Muscle layer of colon (tissue), 2 donors: ENCODE data around the gene LRRC23.

ENCODE experiments used
- H3K27ac ChIP-seq: one replicate; pipeline ENCODE4 v1.7.0; 2013; ENCODE audit warnings: low read depth, mild to moderate bottlenecking, low read length, moderate library complexity
- H3K27me3 ChIP-seq, 2 donors: one replicate each; pipeline ENCODE4 v1.7.0; 2013; ENCODE audit warnings: low read length in 2 of 2, mild to moderate bottlenecking in 2 of 2; ENCODE audit not compliant: insufficient read depth in 2 of 2, control insufficient read depth in 1 of 2
- H3K36me3 ChIP-seq: one replicate; pipeline ENCODE4 v1.7.0; 2013; ENCODE audit warnings: mild to moderate bottlenecking, low read length; ENCODE audit not compliant: insufficient read depth
- H3K4me1 ChIP-seq: one replicate; pipeline ENCODE4 v1.7.0; 2013; ENCODE audit warnings: mild to moderate bottlenecking, low read length; ENCODE audit not compliant: insufficient read depth
- H3K4me3 ChIP-seq, 2 donors: one replicate each; pipeline ENCODE4 v1.7.0; 2013; ENCODE audit warnings: low read length in 2 of 2, low read depth in 1 of 2, mild to moderate bottlenecking in 1 of 2, moderate library complexity in 1 of 2
- H3K9ac ChIP-seq: one replicate; pipeline ENCODE4 v1.7.0; 2013; ENCODE audit warnings: low read length
- H3K9me3 ChIP-seq: one replicate; pipeline ENCODE4 v1.7.0; 2013; ENCODE audit warnings: mild to moderate bottlenecking, low read length
- donor health status: abdominal sarcoma.
- donor health status: Adenocarcinoma of cecum.

The LRRC23 gene

DNA sequence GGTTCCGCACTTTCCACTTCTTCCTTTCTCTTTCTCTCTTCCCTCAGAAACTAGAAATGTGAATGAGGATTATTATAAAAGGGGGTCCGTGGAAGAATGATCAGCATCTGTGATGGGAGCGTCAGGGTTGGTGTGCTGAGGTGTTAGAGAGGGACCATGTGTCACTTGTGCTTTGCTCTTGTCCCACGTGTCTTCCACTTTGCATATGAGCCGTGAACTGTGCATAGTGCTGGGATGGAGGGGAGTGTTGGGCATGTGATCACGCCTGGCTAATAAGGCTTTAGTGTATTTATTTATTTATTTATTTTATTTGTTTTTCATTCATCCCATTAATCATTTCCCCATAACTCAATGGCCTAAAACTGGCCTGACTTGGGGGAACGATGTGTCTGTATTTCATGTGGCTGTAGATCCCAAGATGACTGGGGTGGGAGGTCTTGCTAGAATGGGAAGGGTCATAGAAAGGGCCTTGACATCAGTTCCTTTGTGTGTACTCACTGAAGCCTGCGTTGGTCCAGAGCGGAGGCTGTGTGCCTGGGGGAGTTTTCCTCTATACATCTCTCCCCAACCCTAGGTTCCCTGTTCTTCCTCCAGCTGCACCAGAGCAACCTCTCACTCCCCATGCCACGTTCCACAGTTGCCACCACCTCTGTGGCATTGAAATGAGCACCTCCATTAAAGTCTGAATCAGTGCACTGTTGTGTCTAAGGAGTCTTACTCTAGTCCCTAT lies 18.5 kb downstream of the LRRC23 start:
- Histone ChIP-seq H3K4me3 (no peak overlapping the region), H3K36me3 (no peaks in the 10 kb centered on the region), H3K9me3 (no peaks in the 10 kb centered on the region), H3K4me1 (peaks cover 29% of the 10 kb centered on the region), H3K27ac (no peak overlapping the region), H3K27me3 (no peaks in the 10 kb centered on the region), H3K9ac (no peak overlapping the region)

DNA sequence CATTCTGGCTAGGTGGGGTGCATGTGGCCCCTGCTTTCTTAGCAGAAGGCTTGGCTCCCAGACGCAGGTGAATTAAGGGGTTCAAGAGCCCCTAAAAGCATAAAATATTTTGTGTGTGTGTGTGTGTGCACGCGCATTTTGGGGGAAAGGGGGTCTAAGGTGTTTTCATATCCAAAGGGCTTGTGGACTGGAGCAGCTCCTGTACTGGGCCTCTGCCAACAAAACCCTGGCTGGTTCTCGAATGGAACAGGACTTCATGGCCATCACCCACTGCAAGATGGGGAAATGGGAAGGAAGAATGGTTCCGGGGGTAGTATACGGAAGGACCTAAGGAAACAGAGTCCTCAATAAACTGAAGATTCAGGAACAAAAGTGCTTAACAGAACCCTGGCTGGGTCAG lies 19.2 kb downstream of the LRRC23 start:
- Histone ChIP-seq H3K36me3 (no peaks in the 10 kb centered on the region), H3K27ac (peak overlapping the region; percentile 94), H3K27me3 (no peaks in the 10 kb centered on the region), H3K9ac (peak overlapping the region; percentile 96), H3K9me3 (no peaks in the 10 kb centered on the region), H3K4me1 (peaks cover 29% of the 10 kb centered on the region), H3K4me3 (peak overlapping the region in 1 of 2 donors; percentile 67)

DNA sequence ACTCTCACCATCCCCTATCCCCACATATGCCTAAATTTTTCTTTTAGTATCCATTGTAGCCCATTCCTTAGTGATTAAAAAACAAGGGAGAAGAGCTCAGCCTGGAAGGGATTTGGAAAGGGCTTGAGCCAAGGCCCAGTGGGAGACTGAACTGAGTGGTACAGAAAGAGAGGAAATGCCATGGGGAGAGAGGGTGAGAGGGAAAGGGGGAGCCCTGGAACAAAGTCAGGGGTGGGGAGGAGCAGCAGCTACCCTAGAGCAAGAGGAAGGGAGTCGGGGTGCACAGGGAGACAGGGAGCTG lies 20.6 kb downstream of the LRRC23 start:
- H3K27ac ChIP-seq, result peak overlapping the region; percentile 94
- no peaks in the 10 kb centered on the region for H3K9me3 ChIP-seq
- H3K4me1 ChIP-seq, result peaks cover 40% of the 10 kb centered on the region
- peaks cover 5% of the 10 kb centered on the region for H3K36me3 ChIP-seq
- no peaks in the 10 kb centered on the region for H3K27me3 ChIP-seq
- peak overlapping the region; percentile 6 to 67 for H3K4me3 ChIP-seq
- H3K9ac ChIP-seq, result peak overlapping the region; percentile 96

DNA sequence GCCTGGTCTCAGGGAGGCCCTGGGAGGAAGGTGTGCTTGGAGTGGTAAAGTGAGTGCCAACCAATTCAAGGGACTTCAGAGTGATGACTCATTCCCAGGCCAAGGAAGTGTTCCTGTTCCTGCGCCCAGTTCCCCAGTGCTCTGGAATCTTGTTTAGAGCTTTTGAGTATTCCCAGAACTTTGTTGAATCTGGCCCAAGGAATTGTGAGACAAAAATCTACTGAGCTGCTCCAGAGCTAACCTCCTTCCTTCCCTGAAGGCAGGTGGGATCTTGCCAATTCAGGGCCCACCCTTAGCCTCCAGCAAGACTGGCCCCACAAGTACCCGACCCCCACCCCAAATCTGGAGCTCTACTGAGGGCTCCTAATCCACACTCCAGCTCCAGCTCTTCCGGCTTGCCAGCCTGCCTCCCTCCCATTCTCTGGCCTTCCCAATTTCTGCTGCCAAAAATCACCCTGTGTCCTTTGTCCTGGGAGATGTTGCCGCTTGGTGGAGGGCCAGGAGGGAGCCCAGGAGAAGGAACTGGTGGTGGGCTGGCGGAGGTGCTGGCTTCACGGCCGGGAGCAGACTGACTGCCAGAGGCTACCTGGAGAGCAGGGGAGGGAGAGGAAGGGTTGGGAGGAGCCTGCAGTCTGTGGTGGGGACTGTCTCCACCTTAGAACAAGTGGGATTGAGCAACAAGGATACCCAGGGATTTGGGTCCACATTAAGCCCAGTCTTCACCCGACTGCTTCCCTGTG lies 21.1 kb downstream of the LRRC23 start:
- H3K4me3 ChIP-seq, result peak overlapping the region; percentile 1 to 67
- H3K9ac ChIP-seq, result peak overlapping the region; percentile 96
- H3K4me1 ChIP-seq, result peaks cover 43% of the 10 kb centered on the region
- peak overlapping the region; percentile 94 for H3K27ac ChIP-seq
- H3K27me3 ChIP-seq, result no peaks in the 10 kb centered on the region
- no peaks in the 10 kb centered on the region for H3K9me3 ChIP-seq
- peaks cover 5% of the 10 kb centered on the region for H3K36me3 ChIP-seq

DNA sequence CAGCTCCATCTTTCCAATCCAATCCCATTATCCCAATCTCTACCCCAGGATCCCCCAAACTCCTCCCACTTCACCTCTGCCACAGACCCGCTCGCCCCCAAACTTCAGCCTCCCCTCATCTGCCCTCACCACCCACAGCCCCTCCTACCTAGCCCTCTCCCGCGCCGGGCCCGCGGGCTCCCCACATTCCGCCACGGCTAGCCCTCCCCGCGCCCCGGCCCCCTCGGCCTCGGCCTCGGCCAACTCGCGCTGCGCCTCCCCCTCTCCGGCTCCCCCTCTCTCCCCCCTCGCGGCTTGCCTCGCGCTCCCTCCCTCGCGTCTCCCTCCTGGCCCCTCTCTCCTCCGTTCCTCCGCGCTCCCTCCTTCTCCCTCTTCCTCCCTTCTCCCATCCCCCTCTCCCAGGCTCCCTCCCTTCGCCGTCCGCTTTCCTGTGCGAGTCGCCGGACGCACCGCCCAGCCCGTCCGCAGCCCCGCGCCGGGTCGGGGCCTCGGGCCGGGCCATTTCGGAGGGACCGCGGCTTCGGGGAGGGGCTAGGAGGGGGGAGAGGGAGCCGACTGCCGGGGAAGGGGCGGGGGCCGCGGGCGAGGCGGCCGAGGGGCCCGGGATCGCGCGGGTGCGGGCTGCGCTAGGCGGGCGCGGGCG lies 22.9 kb downstream of the LRRC23 start, which contains the start of gene ATN1:
ATN1 (plus strand) TSS at position 581 of the 643 bp plus-strand sequence. CDS start 6,043 bp downstream, outside the sequence.
- Histone ChIP-seq H3K4me1 (peaks cover 55% of the 10 kb centered on the region), H3K27ac (peak within 1 kb of the TSS; percentile 97), H3K36me3 (peaks cover 8% of the 10 kb centered on the region), H3K9ac (peak within 1 kb of the TSS; percentile 99), H3K9me3 (no peaks in the 10 kb centered on the region), H3K4me3 (peak within 1 kb of the TSS; percentile 86 to 95), H3K27me3 (no peaks in the 10 kb centered on the region)

DNA sequence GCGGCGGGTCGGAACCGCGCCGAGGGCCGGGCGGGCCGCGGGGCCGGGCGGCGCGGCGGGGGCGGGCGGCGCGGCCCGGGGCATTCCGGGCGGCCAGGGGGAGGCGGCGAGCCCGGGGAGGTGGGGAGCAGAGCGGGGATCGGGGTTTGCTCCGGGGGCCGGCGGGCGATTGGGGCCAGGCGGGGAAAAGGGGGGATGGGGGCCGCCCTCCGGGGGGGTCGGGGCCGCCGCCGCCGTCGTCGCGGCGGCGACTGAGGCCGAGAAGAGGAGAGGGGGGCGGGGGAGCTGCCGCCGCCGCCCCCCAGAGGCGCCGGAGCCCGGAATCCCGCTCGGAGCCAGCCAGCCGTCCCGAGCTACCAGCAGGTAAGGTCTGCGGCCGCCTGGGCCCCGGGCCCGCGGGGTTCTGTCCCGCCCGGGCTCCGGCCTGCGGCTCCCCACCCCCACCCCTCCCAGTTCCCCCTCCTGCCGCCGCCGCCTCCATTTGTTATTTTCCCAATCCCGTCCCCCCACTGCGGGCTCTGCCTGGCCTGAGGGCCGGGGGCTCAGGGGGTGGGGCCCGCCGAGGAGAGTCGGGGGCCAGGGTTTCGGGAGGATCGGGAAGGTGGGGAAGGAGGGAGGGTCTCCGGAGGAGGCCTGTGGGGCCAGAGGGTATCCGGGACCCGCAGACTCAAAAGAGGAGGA lies 23.5 kb downstream of the LRRC23 start:
- H3K27me3 ChIP-seq, result no peaks in the 10 kb centered on the region
- H3K9ac ChIP-seq, result peak overlapping the region; percentile 99
- peaks cover 8% of the 10 kb centered on the region for H3K36me3 ChIP-seq
- H3K4me3 ChIP-seq, result peak overlapping the region; percentile 86 to 95
- peak overlapping the region; percentile 97 for H3K27ac ChIP-seq
- H3K4me1 ChIP-seq, result peaks cover 58% of the 10 kb centered on the region
- no peaks in the 10 kb centered on the region for H3K9me3 ChIP-seq

DNA sequence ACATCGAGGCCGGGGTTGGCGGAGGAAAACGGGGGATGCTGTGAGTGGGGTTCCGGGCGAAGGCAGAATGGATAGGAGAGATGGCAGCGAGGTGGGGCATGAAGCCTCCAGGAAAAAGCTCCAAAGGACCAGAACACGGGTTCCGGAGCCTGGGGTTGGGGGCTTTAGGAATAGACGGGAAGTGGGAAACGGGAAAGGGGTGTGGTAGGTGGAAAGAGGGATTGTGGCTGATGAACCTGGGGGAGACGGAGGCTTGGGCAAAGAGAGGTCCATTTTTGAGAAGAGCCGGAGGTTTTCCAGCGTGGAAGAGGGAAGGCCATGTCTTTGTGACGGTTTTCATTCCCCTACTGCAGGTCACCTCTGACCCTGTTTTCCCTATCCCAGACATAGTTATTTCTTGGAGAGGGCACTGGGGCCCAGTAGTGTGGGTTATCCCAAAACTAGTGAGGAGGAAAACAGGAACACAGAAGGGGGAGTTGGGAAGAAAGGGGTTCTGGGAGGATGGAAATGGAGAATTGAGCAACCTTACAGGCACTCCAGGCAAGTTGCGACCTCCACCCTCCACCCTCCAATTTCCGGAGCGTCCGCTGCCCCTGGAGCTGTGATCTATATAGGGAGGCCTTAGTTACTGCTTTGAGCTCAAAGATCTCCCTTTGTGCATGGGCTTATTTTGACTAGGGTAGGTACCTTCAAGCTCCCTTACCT lies 24.2 kb downstream of the LRRC23 start:
- Histone ChIP-seq H3K9me3 (no peaks in the 10 kb centered on the region), H3K4me1 (peaks cover 62% of the 10 kb centered on the region), H3K9ac (peak overlapping the region; percentile 99), H3K27ac (peak overlapping the region; percentile 97), H3K27me3 (no peaks in the 10 kb centered on the region), H3K36me3 (peaks cover 13% of the 10 kb centered on the region), H3K4me3 (peak overlapping the region; percentile 86 to 95)

DNA sequence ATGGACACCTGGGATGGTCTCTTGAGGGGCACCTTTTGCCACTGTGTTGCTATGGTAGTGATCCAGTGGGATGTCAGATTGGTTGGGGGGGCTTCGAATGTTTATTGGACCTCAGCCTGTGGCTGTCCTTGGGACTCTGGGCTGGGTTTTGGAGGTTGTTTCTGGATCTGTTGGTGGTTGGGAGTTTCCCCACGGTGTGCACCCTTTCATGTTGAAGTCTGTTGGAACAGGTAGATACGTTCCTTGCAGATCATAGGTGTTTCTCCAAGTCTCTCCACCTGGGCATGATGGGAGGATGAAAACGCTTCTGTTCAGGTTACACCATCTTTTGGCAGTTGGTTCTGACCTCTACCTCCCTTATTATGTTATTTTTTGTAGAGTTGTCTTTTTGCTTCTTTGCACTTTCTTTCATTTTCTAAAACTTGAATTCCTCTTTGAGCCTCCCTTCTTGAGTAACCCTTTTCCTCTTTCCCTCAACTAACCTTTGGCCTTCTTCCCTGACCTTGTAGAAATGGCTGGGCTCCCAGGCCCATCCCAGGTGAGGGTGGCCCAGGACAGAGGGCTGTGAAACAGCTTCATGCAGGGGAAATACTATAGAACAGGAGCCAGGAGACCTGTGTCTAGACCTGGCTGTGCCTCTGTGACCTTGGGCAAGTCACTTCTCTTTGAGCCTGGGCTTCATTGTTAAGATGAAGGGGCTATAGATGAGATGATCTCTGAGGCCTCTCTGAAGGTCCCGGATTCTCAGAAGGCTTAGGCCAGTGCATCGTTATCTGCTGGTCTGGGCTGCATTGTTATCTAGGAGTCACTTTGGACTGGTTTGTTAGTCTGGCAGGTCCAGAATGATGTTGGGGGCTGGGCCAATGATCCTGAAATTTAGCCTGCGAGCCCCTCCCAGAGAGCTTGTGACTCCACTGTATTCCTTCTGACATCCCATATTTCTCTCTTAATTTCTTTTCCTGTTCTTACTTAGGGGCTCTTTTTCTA lies 25.1 kb downstream of the LRRC23 start:
- peaks cover 61% of the 10 kb centered on the region for H3K4me1 ChIP-seq
- H3K9ac ChIP-seq, result peak overlapping the region; percentile 99
- peak overlapping the region; percentile 97 for H3K27ac ChIP-seq
- H3K36me3 ChIP-seq, result peaks cover 18% of the 10 kb centered on the region
- no peaks in the 10 kb centered on the region for H3K27me3 ChIP-seq
- H3K4me3 ChIP-seq, result peak overlapping the region; percentile 86 to 95
- H3K9me3 ChIP-seq, result no peaks in the 10 kb centered on the region

DNA sequence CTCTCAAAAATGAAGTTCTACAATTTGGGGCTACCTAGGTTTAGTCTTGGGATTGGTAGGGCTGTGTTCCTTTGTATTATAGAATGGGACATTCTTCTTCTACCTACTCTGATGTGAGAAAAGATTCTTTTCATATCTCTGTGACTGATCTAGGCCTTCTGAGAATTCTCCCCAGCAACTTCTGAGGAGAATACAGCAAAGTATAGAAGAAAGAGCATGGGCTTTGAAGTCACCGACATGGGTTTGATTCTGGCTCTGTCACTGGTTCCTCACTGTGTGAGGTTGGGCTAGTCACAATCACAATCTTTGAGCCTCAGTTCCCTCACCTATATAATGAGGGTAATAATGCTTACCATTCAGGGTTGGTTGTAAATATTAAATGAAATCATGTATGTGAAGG lies 28.1 kb downstream of the LRRC23 start:
- Histone ChIP-seq H3K27ac (no peak overlapping the region), H3K9ac (no peak overlapping the region), H3K9me3 (no peaks in the 10 kb centered on the region), H3K4me3 (no peak overlapping the region), H3K4me1 (peaks cover 44% of the 10 kb centered on the region), H3K27me3 (no peaks in the 10 kb centered on the region), H3K36me3 (peaks cover 29% of the 10 kb centered on the region)

DNA sequence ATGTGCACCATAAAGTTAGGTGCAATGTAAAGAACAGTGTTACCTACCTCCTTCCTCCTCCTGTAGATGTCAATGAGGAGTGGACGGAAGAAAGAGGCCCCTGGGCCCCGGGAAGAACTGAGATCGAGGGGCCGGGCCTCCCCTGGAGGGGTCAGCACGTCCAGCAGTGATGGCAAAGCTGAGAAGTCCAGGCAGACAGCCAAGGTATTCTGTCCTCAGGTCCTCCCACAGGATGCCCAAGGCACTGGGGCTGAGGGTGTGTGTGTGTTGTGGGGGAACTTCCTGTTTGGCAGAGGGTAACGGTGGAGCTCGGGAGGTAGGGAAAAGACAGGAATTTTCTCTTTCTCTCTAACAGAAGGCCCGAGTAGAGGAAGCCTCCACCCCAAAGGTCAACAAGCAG lies 29.5 kb downstream of the LRRC23 start:
- no peaks in the 10 kb centered on the region for H3K27me3 ChIP-seq
- no peak overlapping the region for H3K9ac ChIP-seq
- no peak overlapping the region for H3K4me3 ChIP-seq
- H3K27ac ChIP-seq, result peak overlapping the region; percentile 27
- peaks cover 29% of the 10 kb centered on the region for H3K36me3 ChIP-seq
- H3K4me1 ChIP-seq, result peaks cover 54% of the 10 kb centered on the region
- no peaks in the 10 kb centered on the region for H3K9me3 ChIP-seq
